ENCODE data around the gene TELO2. TPM values are rescaled to one million over a fixed set of nuclear protein-coding genes. Genes with fewer than 3 reads are reported as not detected.

TELO2 gene
- total RNA-seq, 2 donors from 2014 or later, result 85.0 to 91.7 TPM

- no peaks in the 10 kb centered on the region for H3K9me3 ChIP-seq (ENCODE audit: control insufficient read depth, low read length)
- H3K4me3 Mint-ChIP-seq, result no peak overlapping the region
- no peaks in the 10 kb centered on the region for H3K9me3 Mint-ChIP-seq
- H3K27me3 ChIP-seq (ENCODE audit: control insufficient read depth, insufficient read depth, low read length, poor library complexity, severe bottlenecking), result no peaks in the 10 kb centered on the region
- H3K4me1 Mint-ChIP-seq, result no peaks in the 10 kb centered on the region
- H3K27ac Mint-ChIP-seq, result no peak overlapping the region
- no peaks in the 10 kb centered on the region for H3K27me3 Mint-ChIP-seq (ENCODE audit: insufficient read depth)
- H3K4me3 ChIP-seq (ENCODE audit: low read length), result no peak overlapping the region
- no peak overlapping the region for H3K9ac ChIP-seq (ENCODE audit: extremely low read depth, low read length, poor library complexity, severe bottlenecking)
- no peaks in the 10 kb centered on the region for H3K36me3 ChIP-seq (ENCODE audit: control insufficient read depth, insufficient read depth, low read length)
- no peak for TF ChIP-seq CTCF (conservative IDR thresholded peaks at IDR 0.05)
- WGBS, 2 experiments (ENCODE audit: insufficient coverage in 1 of 2, insufficient read length in 1 of 2), result 88 to 98% methylated on average over 8 of the region's 8 CpGs
- H3K27ac ChIP-seq (ENCODE audit: low read depth, low read length), result no peak overlapping the region
- H3K4me1 ChIP-seq (ENCODE audit: control insufficient read depth, insufficient read depth, low read length), result no peaks in the 10 kb centered on the region
- no peaks in the 10 kb centered on the region for H3K36me3 Mint-ChIP-seq (ENCODE audit: low read depth)
- no peak for DNase-seq
Observed at GRCh38 chr16:1540556-1540855, 47.3 kb downstream of the TELO2 start.

- H3K27ac Mint-ChIP-seq, result no peak overlapping the region
- Histone ChIP-seq H3K4me1 (ENCODE audit: control insufficient read depth, insufficient read depth, low read length) (no peaks in the 10 kb centered on the region), H3K36me3 (ENCODE audit: control insufficient read depth, insufficient read depth, low read length) (no peaks in the 10 kb centered on the region), H3K4me3 (ENCODE audit: low read length) (no peak overlapping the region), H3K27ac (ENCODE audit: low read depth, low read length) (no peak overlapping the region), H3K9me3 (ENCODE audit: control insufficient read depth, low read length) (no peaks in the 10 kb centered on the region), H3K27me3 (ENCODE audit: control insufficient read depth, insufficient read depth, low read length, poor library complexity, severe bottlenecking) (no peaks in the 10 kb centered on the region), H3K9ac (ENCODE audit: extremely low read depth, low read length, poor library complexity, severe bottlenecking) (no peak overlapping the region)
- no peaks in the 10 kb centered on the region for H3K27me3 Mint-ChIP-seq (ENCODE audit: insufficient read depth)
- 92 to 93% methylated on average over 34 to 41 of the region's 41 CpGs for WGBS, 2 experiments (ENCODE audit: insufficient coverage in 1 of 2, insufficient read length in 1 of 2)
- no peak overlapping the region for H3K4me3 Mint-ChIP-seq
- no peaks in the 10 kb centered on the region for H3K9me3 Mint-ChIP-seq
- no peak for TF ChIP-seq CTCF (conservative IDR thresholded peaks at IDR 0.05)
- DNase-seq, result no peak
- H3K4me1 Mint-ChIP-seq, result no peaks in the 10 kb centered on the region
- H3K36me3 Mint-ChIP-seq (ENCODE audit: low read depth), result no peaks in the 10 kb centered on the region
Observed at GRCh38 chr16:1541293-1542165, 48.4 kb downstream of the TELO2 start.

- no peak overlapping the region for H3K4me3 ChIP-seq (ENCODE audit: low read length)
- no peak overlapping the region for H3K27ac ChIP-seq (ENCODE audit: low read depth, low read length)
- H3K36me3 Mint-ChIP-seq (ENCODE audit: low read depth), result no peaks in the 10 kb centered on the region
- no peaks in the 10 kb centered on the region for H3K27me3 Mint-ChIP-seq (ENCODE audit: insufficient read depth)
- H3K27ac Mint-ChIP-seq, result peak overlapping the region; percentile 44
- no peaks in the 10 kb centered on the region for H3K9me3 Mint-ChIP-seq
- no peaks in the 10 kb centered on the region for H3K4me1 Mint-ChIP-seq
- DNase-seq, result no peak
- H3K4me1 ChIP-seq (ENCODE audit: control insufficient read depth, insufficient read depth, low read length), result no peaks in the 10 kb centered on the region
- H3K4me3 Mint-ChIP-seq, result no peak overlapping the region
- no peaks in the 10 kb centered on the region for H3K9me3 ChIP-seq (ENCODE audit: control insufficient read depth, low read length)
- no peaks in the 10 kb centered on the region for H3K27me3 ChIP-seq (ENCODE audit: control insufficient read depth, insufficient read depth, low read length, poor library complexity, severe bottlenecking)
- TF ChIP-seq CTCF (conservative IDR thresholded peaks at IDR 0.05), result no peak
- H3K9ac ChIP-seq (ENCODE audit: extremely low read depth, low read length, poor library complexity, severe bottlenecking), result no peak overlapping the region
- WGBS, 2 experiments (ENCODE audit: insufficient coverage in 1 of 2, insufficient read length in 1 of 2), result 84 to 96% methylated on average over 2 of the region's 2 CpGs
- no peaks in the 10 kb centered on the region for H3K36me3 ChIP-seq (ENCODE audit: control insufficient read depth, insufficient read depth, low read length)
Observed at GRCh38 chr16:1542166-1542500, 49.0 kb downstream of the TELO2 start.
